Epithelial cell of proximal tubule (primary cell): Measurements from ENCODE around the gene PPM1L. TPM values are rescaled to one million over a fixed set of nuclear protein-coding genes. Genes with fewer than 3 reads are reported as not detected.

ENCODE experiments used
- DNase-seq: peaks from one replicate; pipeline ENCODE4 v3.0.0-alpha.2; 2011; ENCODE audit warnings: low read depth
- H3K4me3 ChIP-seq: 2 replicates; pipeline ENCODE4 v1.5.1; 2011; ENCODE audit warnings: low read depth, mild to moderate bottlenecking, low read length
- CTCF ChIP-seq: conservative IDR thresholded peaks from 2 replicates; pipeline ENCODE4 v1.5.1; 2012; ENCODE audit warnings: low read depth, mild to moderate bottlenecking, low read length
- total RNA-seq: library from RNA; depleted of rRNA; stranded (reverse); fragments of >200 nt; gene quantifications from 2 replicates; pipeline ENCODE4 v1.2.3, GENCODE V29; 2015

The PPM1L gene
- total RNA-seq, 1 donor from 2014 or later, result 3.2 TPM

GRCh38 chr3:160763073-160763472 lies 7.0 kb downstream of the PPM1L start:
- no peak overlapping the region for H3K4me3 ChIP-seq
- DNase-seq, result no peak
- TF ChIP-seq CTCF, result no peak

- DNase-seq, result no peak
- TF ChIP-seq CTCF, result no peak
- H3K4me3 ChIP-seq, result no peak overlapping the region
Observed at GRCh38 chr3:160765211-160765610, 9.2 kb downstream of the PPM1L start.

GRCh38 chr3:160768031-160768430 lies 12.0 kb downstream of the PPM1L start:
- no peak for TF ChIP-seq CTCF
- H3K4me3 ChIP-seq, result no peak overlapping the region
- DNase-seq, result no peak

GRCh38 chr3:160768918-160769317 lies 12.9 kb downstream of the PPM1L start:
- DNase-seq, result no peak
- H3K4me3 ChIP-seq, result no peak overlapping the region
- no peak for TF ChIP-seq CTCF

GRCh38 chr3:160771811-160772459 lies 15.9 kb downstream of the PPM1L start:
- TF ChIP-seq CTCF, result no peak
- no peak overlapping the region for H3K4me3 ChIP-seq

GRCh38 chr3:160773722-160774121 lies 17.7 kb downstream of the PPM1L start:
- no peak for TF ChIP-seq CTCF
- no peak overlapping the region for H3K4me3 ChIP-seq
- no peak for DNase-seq

More at GRCh38 chr3:160771811-160772459, 15.9 kb downstream of the PPM1L start:
- no peak for DNase-seq

- H3K4me3 ChIP-seq, result no peak overlapping the region
- DNase-seq, result no peak
- no peak for TF ChIP-seq CTCF
Observed at GRCh38 chr3:160774172-160774571, 18.1 kb downstream of the PPM1L start.
